PFSK-1 (cell line): ENCODE measurements around the gene PTPRJ.

ENCODE experiments used
- POLR2AphosphoS5 ChIP-seq: IDR thresholded peaks from 2 replicates; pipeline ENCODE4 v1.6.1; 2012; ENCODE audit warnings: low read depth, mild to moderate bottlenecking, control low read depth, low read length, moderate library complexity
- REST ChIP-seq, 2 experiments: IDR thresholded peaks; 2 replicates each; pipeline versions ENCODE4 v1.6.1 to v1.8.0; 2011 to 2012; ENCODE audit warnings: low read depth in 2 of 2, low read length in 2 of 2, control low read depth in 1 of 2, inconsistent platforms in 1 of 2, mild to moderate bottlenecking in 1 of 2, moderate library complexity in 1 of 2; ENCODE audit not compliant: insufficient read depth in 1 of 2

GRCh38 chr11:48082771-48083170 is 102.4 kb downstream of the PTPRJ start:
- TF ChIP-seq POLR2AphosphoS5 = no peak
- no peak for TF ChIP-seq REST (IDR thresholded peaks at IDR 0.05; ENCODE audit: insufficient read depth in 1 of 2, low read depth in 2 of 2, low read length in 2 of 2)
